Activated T-cell treated with anti-CD3 and anti-CD28 coated beads, Interleukin-2, amount 50 U/mL, for 4 hours (primary cell): ENCODE results near the gene RPL9. TPM values are rescaled to one million over a fixed set of nuclear protein-coding genes. Genes with fewer than 3 reads are reported as not detected.
A peak's percentile ranks its signal among the peaks of the same experiment; 100 is the strongest.
"Not testable (repeated sequence)": the region's sequence is repeated elsewhere in the genome, so short reads cannot be mapped to it uniquely, and the experiment has no call there.

Source experiments
- ATAC-seq, 2 donors: fragments of 200-7000 bp; cut with Tn5 transposase; one replicate each; pipeline ENCODE4 v1.10.0; 2021
- DNase-seq: peaks from one replicate; pipeline ENCODE4 v3.0.0-alpha.2; 2020
- H3K27me3 Mint-ChIP-seq: one replicate; pipeline ENCODE4 v1.8.0; 2021; ENCODE audit warnings: low read depth, mixed read lengths
- H3K36me3 Mint-ChIP-seq: one replicate; pipeline ENCODE4 v1.8.0; 2022; ENCODE audit warnings: mixed read lengths; ENCODE audit not compliant: insufficient read depth
- H3K4me1 Mint-ChIP-seq: one replicate; pipeline ENCODE4 v1.8.0; 2021; ENCODE audit warnings: low read depth, mixed read lengths
- H3K4me3 Mint-ChIP-seq: one replicate; pipeline ENCODE4 v1.8.0; 2021; ENCODE audit warnings: mild to moderate bottlenecking, moderate library complexity, mixed read lengths
- H3K9me3 Mint-ChIP-seq: one replicate; pipeline ENCODE4 v1.8.0; 2021; ENCODE audit warnings: mixed read lengths
- total RNA-seq, 3 donors: library from RNA; stranded (reverse); gene quantifications; one replicate each; pipeline ENCODE4 v1.2.1, GENCODE V29; 2021

RPL9 gene
- total RNA-seq, 3 donors from 2014 or later = 2,182 to 2,398 (median 2,351) TPM

GRCh38 chr4:39480251-39480650 lies 21.5 kb upstream of the RPL9 start:
- no peak for DNase-seq
- peaks cover 6% of the 10 kb centered on the region for H3K36me3 Mint-ChIP-seq
- no peaks in the 10 kb centered on the region for H3K4me1 Mint-ChIP-seq
- H3K27me3 Mint-ChIP-seq = no peaks in the 10 kb centered on the region
- H3K4me3 Mint-ChIP-seq = no peak overlapping the region
- ATAC-seq = no peak
- H3K9me3 Mint-ChIP-seq = peaks cover 9% of the 10 kb centered on the region

- H3K27me3 Mint-ChIP-seq = no peaks in the 10 kb centered on the region
- peaks cover 12% of the 10 kb centered on the region for H3K36me3 Mint-ChIP-seq
- H3K9me3 Mint-ChIP-seq = no peaks in the 10 kb centered on the region
These were observed 17.6 kb upstream of the RPL9 start for GRCh38 chr4:39476187-39476895.

GRCh38 chr4:39472396-39472795 lies 13.7 kb upstream of the RPL9 start:
- no peak for ATAC-seq
- DNase-seq = no peak
- Mint-ChIP-seq H3K27me3 (no peaks in the 10 kb centered on the region), H3K4me3 (no peak overlapping the region), H3K36me3 (peaks cover 12% of the 10 kb centered on the region), H3K4me1 (peaks cover 4% of the 10 kb centered on the region), H3K9me3 (no peaks in the 10 kb centered on the region)

More at GRCh38 chr4:39476187-39476895, 17.6 kb upstream of the RPL9 start:
- H3K4me1 Mint-ChIP-seq = no peaks in the 10 kb centered on the region
- H3K4me3 Mint-ChIP-seq = no peak overlapping the region
- DNase-seq (no peak), ATAC-seq (no peak)

DNA sequence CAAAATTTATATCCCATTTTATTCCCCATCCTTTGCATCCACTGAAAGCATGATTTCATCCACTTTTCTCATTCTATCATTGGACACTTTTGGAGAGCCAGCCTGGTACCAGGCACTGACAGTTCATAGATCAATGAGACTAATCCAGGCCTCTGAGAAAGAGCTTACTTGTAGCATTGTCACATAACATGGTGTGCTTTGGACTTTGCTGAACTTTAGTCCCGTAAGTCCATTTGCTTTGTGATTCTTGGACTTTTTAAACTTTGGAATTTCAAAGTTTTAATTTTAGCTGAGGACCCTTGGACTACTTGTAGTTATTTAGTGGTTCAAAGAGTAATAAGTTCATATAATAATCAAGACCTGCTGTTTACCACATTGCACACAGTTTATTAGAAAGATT lies 11.7 kb upstream of the RPL9 start:
- Mint-ChIP-seq H3K36me3 (peaks cover 11% of the 10 kb centered on the region), H3K4me3 (no peak overlapping the region), H3K27me3 (no peaks in the 10 kb centered on the region), H3K4me1 (peaks cover 4% of the 10 kb centered on the region), H3K9me3 (no peaks in the 10 kb centered on the region)
- ATAC-seq = no peak
- DNase-seq = no peak

DNA sequence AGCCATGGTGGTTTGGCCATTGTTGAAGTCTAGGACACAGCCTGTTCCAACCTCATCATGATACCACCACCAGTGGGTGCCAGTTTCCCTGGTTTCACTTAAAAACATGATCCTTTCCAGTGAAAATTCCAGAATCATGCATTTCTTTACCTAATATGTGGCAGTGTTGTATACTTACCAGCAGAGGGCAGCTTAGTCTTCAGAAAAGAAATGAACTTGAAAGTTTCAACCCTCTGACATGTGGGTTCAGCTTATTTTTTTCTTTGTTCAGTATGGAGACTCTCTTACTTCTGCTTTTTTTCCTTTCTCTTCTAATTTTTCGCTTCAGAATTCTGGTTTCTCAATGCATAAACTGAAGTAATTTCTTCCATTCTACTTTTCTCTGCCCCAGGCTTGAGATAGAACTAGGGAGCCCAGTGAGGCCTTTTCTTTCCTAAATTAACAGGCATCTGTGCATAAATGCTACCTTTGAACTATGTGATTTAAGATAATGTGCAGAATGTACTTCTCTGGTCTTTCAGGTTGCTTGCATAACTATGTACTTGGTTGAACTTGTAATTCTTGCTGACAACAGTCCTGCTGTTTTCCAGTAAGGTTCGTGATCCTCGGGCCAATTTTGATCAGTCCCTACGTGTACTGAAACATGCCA lies 10.8 kb upstream of the RPL9 start:
- Mint-ChIP-seq H3K9me3 (no peaks in the 10 kb centered on the region), H3K27me3 (no peaks in the 10 kb centered on the region), H3K36me3 (peaks cover 17% of the 10 kb centered on the region), H3K4me3 (no peak overlapping the region), H3K4me1 (peaks cover 4% of the 10 kb centered on the region)
- peak; percentile 60 to 65 for ATAC-seq
- no peak for DNase-seq

- Mint-ChIP-seq H3K36me3 (peaks cover 19% of the 10 kb centered on the region), H3K27me3 (no peaks in the 10 kb centered on the region), H3K4me3 (no peak overlapping the region), H3K9me3 (no peaks in the 10 kb centered on the region), H3K4me1 (peaks cover 4% of the 10 kb centered on the region)
- no peak for ATAC-seq
- no peak for DNase-seq
These were observed 8.7 kb upstream of the RPL9 start for GRCh38 chr4:39467464-39467863.

GRCh38 chr4:39466747-39467146 lies 8.0 kb upstream of the RPL9 start:
- Mint-ChIP-seq H3K4me1 (peaks cover 4% of the 10 kb centered on the region), H3K36me3 (peaks cover 15% of the 10 kb centered on the region), H3K27me3 (no peaks in the 10 kb centered on the region), H3K9me3 (no peaks in the 10 kb centered on the region), H3K4me3 (no peak overlapping the region)
- ATAC-seq (no peak), DNase-seq (no peak)

GRCh38 chr4:39464886-39465501 lies 6.3 kb upstream of the RPL9 start:
- ATAC-seq (peak; percentile 62 to 67), DNase-seq (no peak)
- Mint-ChIP-seq H3K36me3 (peaks cover 20% of the 10 kb centered on the region), H3K4me1 (peaks cover 13% of the 10 kb centered on the region), H3K9me3 (no peaks in the 10 kb centered on the region), H3K27me3 (no peaks in the 10 kb centered on the region), H3K4me3 (no peak overlapping the region)

DNA sequence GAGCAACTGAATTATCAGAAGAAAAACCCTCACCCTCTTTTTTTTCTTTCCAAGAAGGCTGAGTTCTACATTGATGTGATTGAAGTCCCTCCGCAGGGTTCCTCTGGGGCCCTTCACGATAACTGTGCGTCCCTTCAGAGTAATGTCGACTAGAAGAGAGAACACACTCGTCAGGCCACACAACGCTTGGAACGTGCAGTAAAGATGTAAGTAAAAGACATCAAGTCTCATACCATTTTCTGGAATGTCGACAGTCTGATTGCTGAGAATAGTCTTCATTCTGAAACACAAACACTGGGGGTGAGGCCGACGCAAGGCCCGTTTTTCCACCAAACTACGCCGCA lies 589 bp downstream of the RPL9 start:
- H3K4me1 Mint-ChIP-seq = peaks cover 43% of the 10 kb centered on the region
- not testable (repeated sequence) for H3K27me3 Mint-ChIP-seq, DNase-seq, H3K9me3 Mint-ChIP-seq
- peaks cover 52% of the 10 kb centered on the region for H3K36me3 Mint-ChIP-seq
- peak overlapping the region; percentile 99 for H3K4me3 Mint-ChIP-seq
- ATAC-seq = peak in 1 of 2 donors; percentile 5

GRCh38 chr4:39456946-39457763 lies 1.6 kb downstream of the RPL9 start:
- peaks cover 46% of the 10 kb centered on the region for H3K4me1 Mint-ChIP-seq

GRCh38 chr4:39455486-39455885 lies 3.2 kb downstream of the RPL9 start:
- Mint-ChIP-seq H3K36me3 (peaks cover 64% of the 10 kb centered on the region), H3K4me1 (peaks cover 39% of the 10 kb centered on the region), H3K4me3 (peak overlapping the region; percentile 99), H3K27me3 (no peaks in the 10 kb centered on the region), H3K9me3 (no peaks in the 10 kb centered on the region)
- DNase-seq (no peak), ATAC-seq (no peak)

More at GRCh38 chr4:39456946-39457763, 1.6 kb downstream of the RPL9 start:
- H3K27me3 Mint-ChIP-seq = no peaks in the 10 kb centered on the region
- H3K9me3 Mint-ChIP-seq = no peaks in the 10 kb centered on the region
- H3K4me3 Mint-ChIP-seq = peak overlapping the region; percentile 99
- no peak for DNase-seq
- peaks cover 62% of the 10 kb centered on the region for H3K36me3 Mint-ChIP-seq
- ATAC-seq = no peak

GRCh38 chr4:39453738-39454137 lies 5.0 kb downstream of the RPL9 start:
- Mint-ChIP-seq H3K4me1 (peaks cover 33% of the 10 kb centered on the region), H3K9me3 (no peaks in the 10 kb centered on the region), H3K36me3 (peaks cover 64% of the 10 kb centered on the region), H3K4me3 (peak overlapping the region; percentile 20), H3K27me3 (no peaks in the 10 kb centered on the region)
- DNase-seq (no peak), ATAC-seq (no peak)

DNA sequence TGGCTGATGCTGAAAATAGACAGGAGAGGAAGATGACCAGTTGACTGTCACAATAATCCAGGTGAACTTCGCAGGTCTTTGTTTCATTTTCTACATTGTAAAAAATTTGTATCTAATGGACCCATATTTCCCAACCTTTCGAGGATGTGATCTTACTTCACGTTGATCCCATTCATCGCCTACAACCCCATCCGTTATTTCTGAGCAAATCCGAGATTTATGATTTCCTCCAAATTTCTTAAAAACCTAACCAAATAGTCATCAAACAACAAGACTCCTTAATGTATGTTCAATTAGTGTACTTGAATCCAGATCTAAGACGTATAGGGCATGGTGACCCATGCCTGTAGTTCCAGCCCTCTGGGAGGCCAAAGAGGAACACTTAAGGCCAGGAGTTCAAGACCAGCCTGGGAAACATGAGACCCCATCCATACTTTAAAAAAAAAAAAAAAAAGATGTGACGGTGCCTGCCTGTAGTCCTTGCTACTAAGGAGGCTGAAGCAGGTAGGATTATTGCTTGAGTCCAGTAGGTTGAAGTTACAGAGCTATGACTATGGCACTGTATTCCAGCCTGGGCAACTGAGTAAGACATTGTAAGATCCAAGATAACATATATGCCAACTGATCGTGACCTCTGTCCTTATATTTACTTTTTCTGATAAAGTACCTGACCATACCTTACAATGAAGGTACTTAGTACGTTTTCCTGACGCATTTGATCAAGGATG lies 5.7 kb downstream of the RPL9 start:
- ATAC-seq = peak in 1 of 2 donors; percentile 2
- peaks cover 59% of the 10 kb centered on the region for H3K36me3 Mint-ChIP-seq
- no peaks in the 10 kb centered on the region for H3K9me3 Mint-ChIP-seq
- DNase-seq = no peak
- H3K4me3 Mint-ChIP-seq = no peak overlapping the region
- peaks cover 34% of the 10 kb centered on the region for H3K4me1 Mint-ChIP-seq
- no peaks in the 10 kb centered on the region for H3K27me3 Mint-ChIP-seq
